ENCODE results near the gene TMEM175. TPM values are rescaled to one million over a fixed set of nuclear protein-coding genes. Genes with fewer than 3 reads are reported as not detected.

Gene TMEM175
- total RNA-seq, 2 experiments from 2014 or later: 11.0 to 11.2 TPM

- no peaks in the 10 kb centered on the region for H3K4me1 Mint-ChIP-seq (ENCODE audit: low read depth)
- intact Hi-C loops (cut with micrococcal nuclease): no loop called here
- POLR2A ChIA-PET: no interaction called here
- no peak for DNase-seq
- no peak overlapping the region for H3K27ac Mint-ChIP-seq
- CTCF ChIA-PET: no interaction called here
- no peaks in the 10 kb centered on the region for H3K36me3 Mint-ChIP-seq (ENCODE audit: low read depth)
- ATAC-seq: no peak
- H3K27me3 Mint-ChIP-seq: peaks cover 41% of the 10 kb centered on the region
- TF ChIP-seq CTCF (IDR thresholded peaks at IDR 0.05): no peak
- H3K4me3 Mint-ChIP-seq: no peak overlapping the region
- no peaks in the 10 kb centered on the region for H3K9me3 Mint-ChIP-seq
Observed at GRCh38 chr4:1000686-1001260, 68.5 kb downstream of the TMEM175 start.

GRCh38 chr4:1001561-1002130, 69.4 kb downstream of the TMEM175 start:
- Mint-ChIP-seq H3K4me3 (no peak overlapping the region), H3K27me3 (peaks cover 45% of the 10 kb centered on the region), H3K36me3 (ENCODE audit: low read depth) (no peaks in the 10 kb centered on the region), H3K9me3 (no peaks in the 10 kb centered on the region), H3K4me1 (ENCODE audit: low read depth) (no peaks in the 10 kb centered on the region), H3K27ac (no peak overlapping the region)
- CTCF ChIA-PET: interaction anchor here (2.0 kb wide), 1 partner anchor 14 kb away, joined by 5 read pairs; no protein-coding TSS in a partner anchor
- no peak for TF ChIP-seq CTCF (IDR thresholded peaks at IDR 0.05)
- DNase-seq (no peak), ATAC-seq (no peak)
- POLR2A ChIA-PET: interaction anchor here (1.3 to 1.6 kb wide), 2 partner anchors 8 to 70 kb away, joined by 3 to 4 read pairs; partner anchors contain the start of genes GAK and TMEM175
- intact Hi-C loops (cut with micrococcal nuclease): no loop called here

- DNase-seq: no peak
- TF ChIP-seq CTCF (IDR thresholded peaks at IDR 0.05): no peak
- ATAC-seq: peak; percentile 24
- intact Hi-C loops (cut with micrococcal nuclease): no loop called here
- ChIA-PET CTCF (interaction anchor here (2.0 kb wide), 1 partner anchor 15 kb away, joined by 5 read pairs; no protein-coding TSS in a partner anchor), POLR2A (interaction anchor here (0.6 to 1.6 kb wide), 4 partner anchors 8 to 528 kb away, joined by 3 to 4 read pairs (median 4); partner anchors contain the start of genes GAK and TMEM175)
- Mint-ChIP-seq H3K9me3 (peaks cover 2% of the 10 kb centered on the region), H3K27me3 (peaks cover 50% of the 10 kb centered on the region), H3K4me1 (ENCODE audit: low read depth) (no peaks in the 10 kb centered on the region), H3K36me3 (ENCODE audit: low read depth) (no peaks in the 10 kb centered on the region), H3K27ac (no peak overlapping the region), H3K4me3 (no peak overlapping the region)
Observed at GRCh38 chr4:1002131-1002630, 69.9 kb downstream of the TMEM175 start.

- POLR2A ChIA-PET: interaction anchor here (0.6 to 1.6 kb wide), 4 partner anchors 9 to 529 kb away, joined by 3 to 4 read pairs (median 4); partner anchors contain the start of genes GAK and TMEM175
- ATAC-seq: no peak
Observed at GRCh38 chr4:1002631-1003251, 70.5 kb downstream of the TMEM175 start.

More at GRCh38 chr4:1002631-1003251, 70.5 kb downstream of the TMEM175 start:
- CTCF ChIA-PET: interaction anchor here (2.0 kb wide), 1 partner anchor 15 kb away, joined by 5 read pairs; no protein-coding TSS in a partner anchor
- Mint-ChIP-seq H3K36me3 (ENCODE audit: low read depth) (no peaks in the 10 kb centered on the region), H3K27ac (no peak overlapping the region), H3K27me3 (peaks cover 54% of the 10 kb centered on the region), H3K9me3 (peaks cover 2% of the 10 kb centered on the region), H3K4me1 (ENCODE audit: low read depth) (no peaks in the 10 kb centered on the region), H3K4me3 (no peak overlapping the region)
- no peak for DNase-seq
- intact Hi-C loops (cut with micrococcal nuclease): no loop called here
- no peak for TF ChIP-seq CTCF (IDR thresholded peaks at IDR 0.05)
